Measurements from ENCODE around the gene CNIH3.

GRCh38 chr1:224730540-224730939 lies 114.4 kb downstream of the CNIH3 start:
- TF ChIP-seq CTCF (conservative IDR thresholded peaks at IDR 0.05; ENCODE audit: low read depth, low read length) (no peak), RCOR1 (IDR thresholded peaks at IDR 0.05; ENCODE audit: insufficient replicate concordance, low read length) (no peak), POLR2A (IDR thresholded peaks at IDR 0.05; ENCODE audit: low read depth, low read length) (no peak), MXI1 (IDR thresholded peaks at IDR 0.05; ENCODE audit: borderline replicate concordance, low read depth, low read length) (no peak), RAD21 (IDR thresholded peaks at IDR 0.05; ENCODE audit: low read length) (no peak), SMC3 (IDR thresholded peaks at IDR 0.05; ENCODE audit: low read depth, low read length) (no peak), BHLHE40 (IDR thresholded peaks at IDR 0.05; ENCODE audit: low read depth, low read length) (no peak), RFX5 (IDR thresholded peaks at IDR 0.05; ENCODE audit: low read depth, low read length) (no peak), CEBPB (IDR thresholded peaks at IDR 0.05; ENCODE audit: low read depth, low read length) (no peak), MAFK (IDR thresholded peaks at IDR 0.05; ENCODE audit: low read depth, low read length) (no peak), MAZ (IDR thresholded peaks at IDR 0.05; ENCODE audit: borderline replicate concordance, low read depth, low read length) (no peak), FOS (IDR thresholded peaks at IDR 0.05; ENCODE audit: low read depth, low read length) (no peak)

Data from IMR-90 (cell line).